K562 (cell line): ENCODE results near the gene GPRIN1. TPM values are rescaled to one million over a fixed set of nuclear protein-coding genes. Genes with fewer than 3 reads are reported as not detected.
A peak's percentile ranks its signal among the peaks of the same experiment; 100 is the strongest.

Experiments used
- ATAC-seq: fragments of 200-7000 bp; cut with Tn5 transposase; 3 replicates; pipeline ENCODE4 v1.9.1; 2020; ENCODE audit warnings: moderate library complexity
- BruUV-seq: library from RNA; stranded (reverse); fragments of 400-500 nt; replicated peaks from 2 replicates; lab custom pipeline; 2021; lab: Mats Ljungman, UMichigan
- CTCF ChIA-PET: fragments of 300-600 bp; formaldehyde crosslinking; extraction: SDS; loops from one replicate; lab custom pipeline; 2021; ENCODE audit warnings: low intra/inter-chr PET ratio; lab: Yijun Ruan, JAX
- POLR2A ChIA-PET: fragments of 300-600, 350-650 bp; sonication (Branson Sonifier 250); formaldehyde crosslinking; extraction: SDS; loops from one replicate; lab custom pipeline; 2021; ENCODE audit warnings: antibody characterized with exemption, inconsistent platforms; lab: Yijun Ruan, JAX
- DNase-seq, 4 experiments: peaks; one replicate each; pipeline versions ENCODE4 v3.0.0 to v3.0.0-alpha.2; 2011 to 2018; ENCODE audit warnings: low spot score in 3 of 4, mixed read lengths in 3 of 4; ENCODE audit errors: extremely low read depth in 1 of 4
- FAIRE-seq: peaks from 2 replicates; lab custom pipeline; 2011; peaks lifted over from hg19 to GRCh38; lab: Jason Lieb, UNC
- H2AFZ ChIP-seq: 2 replicates; pipeline ENCODE4 v1.6.0; 2011; ENCODE audit warnings: low read depth, low read length, control low read depth, inconsistent platforms
- H3K27ac ChIP-seq: fragments of 200-600 bp; 3 replicates; pipeline ENCODE4 v1.8.0; 2011; ENCODE audit warnings: low read depth, mild to moderate bottlenecking, control low read depth, inconsistent platforms, low read length, moderate library complexity, mixed read lengths; ENCODE audit errors: extremely low read depth
- H3K27me3 ChIP-seq, 2 experiments: fragments of 300-600 bp in 1 of 2; 2 replicates in 1 of 2; 3 replicates in 1 of 2; pipeline versions ENCODE4 v1.6.0 to v1.8.0; 2011; ENCODE audit warnings: inconsistent platforms in 2 of 2, low read length in 2 of 2, mild to moderate bottlenecking in 1 of 2, mixed read lengths in 1 of 2, moderate library complexity in 1 of 2; ENCODE audit not compliant: control insufficient read depth in 2 of 2, insufficient read depth in 2 of 2
- H3K36me3 ChIP-seq: fragments of 300-600 bp; 3 replicates; pipeline ENCODE4 v1.8.0; 2011; ENCODE audit warnings: mild to moderate bottlenecking, low read length, inconsistent platforms; ENCODE audit not compliant: control insufficient read depth, insufficient read depth
- H3K4me1 ChIP-seq, 2 experiments: fragments of 200-600 bp in 1 of 2; replicated peaks in 1 of 2; 2 replicates in 1 of 2; 3 replicates in 1 of 2; pipeline versions ENCODE4 v1.5.1 to v1.8.0; 2011; ENCODE audit warnings: inconsistent platforms in 2 of 2, low read length in 2 of 2, mild to moderate bottlenecking in 1 of 2, mixed read lengths in 1 of 2, moderate library complexity in 1 of 2; ENCODE audit not compliant: control insufficient read depth in 2 of 2, insufficient read depth in 2 of 2
- H3K4me2 ChIP-seq: 2 replicates; pipeline ENCODE4 v1.6.1; 2011; ENCODE audit warnings: low read length, control low read depth, inconsistent platforms, mixed read lengths; ENCODE audit not compliant: insufficient read depth
- H3K4me3 ChIP-seq: fragments of 200-600 bp; sonication (generic), shearing (Covaris generic); 2 replicates; pipeline ENCODE4 v1.5.1; 2016; ENCODE audit warnings: control low read depth, inconsistent platforms
- H3K79me2 ChIP-seq: fragments of 200-600 bp; 3 replicates; pipeline ENCODE4 v1.8.0; 2011; ENCODE audit warnings: low read length, inconsistent platforms; ENCODE audit not compliant: control insufficient read depth, insufficient read depth
- H3K9ac ChIP-seq, 2 experiments: 2 replicates each; pipeline versions ENCODE4 v1.6.0 to v1.6.1; 2011; ENCODE audit warnings: low read depth in 2 of 2, low read length in 2 of 2, control low read depth in 1 of 2, inconsistent platforms in 1 of 2, mild to moderate bottlenecking in 1 of 2, mixed read lengths in 1 of 2; ENCODE audit not compliant: insufficient read depth in 1 of 2
- H3K9me1 ChIP-seq: one replicate; pipeline ENCODE4 v1.6.0; 2011; ENCODE audit warnings: inconsistent platforms, mild to moderate bottlenecking, low read length, moderate library complexity; ENCODE audit not compliant: control insufficient read depth, insufficient read depth
- H3K9me3 ChIP-seq: replicated peaks from 2 replicates; pipeline ENCODE4 v1.5.1; 2011; ENCODE audit warnings: low read depth, low read length, inconsistent platforms; ENCODE audit not compliant: control insufficient read depth, insufficient read depth
- H4K20me1 ChIP-seq: replicated peaks from 2 replicates; pipeline ENCODE4 v1.6.1; 2011; ENCODE audit warnings: low read length, inconsistent platforms, mixed read lengths; ENCODE audit not compliant: control insufficient read depth, insufficient read depth
- ARID2 ChIP-seq: fragments of 450-650 bp; IDR thresholded peaks from 2 replicates; pipeline ENCODE4 v1.6.1; 2017; ENCODE audit warnings: antibody characterized with exemption, mild to moderate bottlenecking
- CTBP1 ChIP-seq: fragments of 450-650 bp; IDR thresholded peaks from 2 replicates; pipeline ENCODE4 v1.6.1; 2016; ENCODE audit warnings: borderline replicate concordance
- GTF2F1 ChIP-seq: IDR thresholded peaks from 2 replicates; pipeline ENCODE4 v1.6.1; 2011; ENCODE audit warnings: low read depth, low read length, improper control_type of control experiment
- HIVEP1 ChIP-seq: fragments of 250-450 bp; sonication (Bioruptor Pico); IDR thresholded peaks from 2 replicates; pipeline ENCODE4 v1.4.0; 2020; ENCODE audit warnings: mild to moderate bottlenecking
- MTA1 ChIP-seq: fragments of 450-650 bp; IDR thresholded peaks from 2 replicates; pipeline ENCODE4 v1.6.1; 2017; ENCODE audit warnings: borderline replicate concordance
- MTA3 ChIP-seq: fragments of 450-650 bp; formaldehyde crosslinking; IDR thresholded peaks from 2 replicates; pipeline ENCODE4 v1.6.1; 2017; ENCODE audit warnings: mild to moderate bottlenecking, borderline replicate concordance
- NFATC3 ChIP-seq: fragments of 450-650 bp; IDR thresholded peaks from 2 replicates; pipeline ENCODE4 v1.6.1; 2017; ENCODE audit warnings: mild to moderate bottlenecking
- NFYB ChIP-seq: IDR thresholded peaks from 2 replicates; pipeline ENCODE4 v1.6.1; 2011; ENCODE audit warnings: mild to moderate bottlenecking, moderate library complexity; ENCODE audit not compliant: insufficient read length; ENCODE audit errors: extremely low read depth
- NR4A1 ChIP-seq, 2 experiments: fragments of 250-450 bp in 1 of 2; fragments of 450-650 bp in 1 of 2; sonication (Bioruptor Pico) in 1 of 2; IDR thresholded peaks; 2 replicates each; pipeline versions ENCODE4 v1.4.0 to v1.6.1; 2016 to 2020; ENCODE audit warnings: mild to moderate bottlenecking in 2 of 2, missing compliant biosample characterization in 1 of 2, missing genetic modification characterization in 1 of 2, moderate library complexity in 1 of 2
- PHB ChIP-seq: fragments of 250-450 bp; sonication (Bioruptor Pico); IDR thresholded peaks from 2 replicates; pipeline ENCODE4 v1.5.0; 2021
- RBM17 ChIP-seq: fragments of 200-400 bp; formaldehyde crosslinking; IDR thresholded peaks from 2 replicates; pipeline ENCODE4 v1.6.1; 2017; ENCODE audit warnings: low read depth, mild to moderate bottlenecking, low read length, borderline replicate concordance
- SMARCA5 ChIP-seq: fragments of 450-650 bp; IDR thresholded peaks from 2 replicates; pipeline ENCODE4 v1.6.1; 2016
- SMARCC2 ChIP-seq: fragments of 450-650 bp; IDR thresholded peaks from 2 replicates; pipeline ENCODE4 v1.6.1; 2017; ENCODE audit warnings: antibody characterized with exemption, moderate library complexity, mild to moderate bottlenecking, low read depth
- TCF3 ChIP-seq: sonication (generic); formaldehyde crosslinking; IDR thresholded peaks from 2 replicates; pipeline ENCODE4 v1.4.0; 2020; ENCODE audit warnings: mild to moderate bottlenecking, missing genetic modification reagents
- TFAP4 ChIP-seq: sonication (generic); formaldehyde crosslinking; IDR thresholded peaks from 2 replicates; pipeline ENCODE4 v1.8.0; 2022; ENCODE audit warnings: missing genetic modification reagents, mild to moderate bottlenecking, moderate library complexity, borderline replicate concordance
- THAP12 ChIP-seq: fragments of 250-450 bp; sonication (Bioruptor Pico); IDR thresholded peaks from 2 replicates; pipeline ENCODE4 v1.9.0; 2021; ENCODE audit warnings: mild to moderate bottlenecking, inconsistent platforms
- TSC22D4 ChIP-seq: fragments of 450-650 bp; IDR thresholded peaks from 2 replicates; pipeline ENCODE4 v1.6.1; 2016; ENCODE audit warnings: missing genetic modification characterization, missing biosample characterization, control low read depth
- ZNF76 ChIP-seq: fragments of 250-450 bp; sonication (Bioruptor Pico); IDR thresholded peaks from 2 replicates; pipeline ENCODE4 v1.4.0; 2020; ENCODE audit warnings: mild to moderate bottlenecking, moderate library complexity, borderline replicate concordance
- WGBS: fragments of 100-300 bp; shearing (Covaris generic); methylation state at CpG from one replicate; pipeline ENCODE4 v1.1.6; 2016; ENCODE audit warnings: low coverage, mixed read lengths; ENCODE audit not compliant: insufficient coverage; ENCODE audit errors: missing lambda C conversion rate; 5-methylcytosine and 5-hydroxymethylcytosine counted together
- in situ Hi-C: fragments of 300-500 bp; cut with MboI; formaldehyde crosslinking; loops from 4 replicates; pipeline ENCODE4 v1.15.0; 2018; ENCODE audit warnings: inconsistent platforms, mixed read lengths
- intact Hi-C: fragments of 100-400 bp; cut with micrococcal nuclease; formaldehyde crosslinking; loops from 2 replicates; pipeline ENCODE4 v1.14.2; 2022
- polyA plus RNA-seq, 8 experiments: library from polyadenylated mRNA; depleted of rRNA in 4 of 8; stranded (reverse) in 5 of 8; unstranded in 3 of 8; fragments of >200 nt; fragmentation: Nextera tagmentation in 2 of 8; fragmentation: Illumina TruSeq in 1 of 8; extraction: Ambion mirVana in 2 of 8; extraction: Trizol in 1 of 8; gene quantifications; 2 replicates each; pipeline versions ENCODE4 v1.2.1 to v1.2.3, GENCODE V29; 2011 to 2014; ENCODE audit warnings: inconsistent platforms in 1 of 8, missing spikeins in 1 of 8
- total RNA-seq, 7 experiments: library from RNA; depleted of rRNA in 6 of 7; stranded (reverse); fragments of >200 nt in 6 of 7; fragmentation: Illumina TruSeq in 2 of 7; extraction: Trizol in 2 of 7; gene quantifications; 2 replicates each; pipeline versions ENCODE4 v1.2.1 to v1.2.3, GENCODE V29; 2011 to 2021; ENCODE audit warnings: low replicate concordance in 1 of 7

Gene GPRIN1
- total and polyA plus RNA-seq, 9 of the 15 experiments (the other 6 are each of a cell fraction or from before 2014, with no cell fraction given), result 0.15 to 11.6 (median 4.4) TPM

GRCh38 chr5:176648474-176649194 lies 38.7 kb upstream of the GPRIN1 start:
- FAIRE-seq (peak; percentile 97), ATAC-seq (peak; percentile 32), DNase-seq (peak; percentile 44 to 92 (median 66))
- 13% methylated on average over 15 of the region's 15 CpGs for WGBS
- ChIA-PET CTCF (no interaction called here), POLR2A (interaction anchor here (1.0 to 2.1 kb wide), 2 partner anchors 9 kb away, joined by 3 to 10 read pairs; no protein-coding TSS in a partner anchor)
- Histone ChIP-seq H3K9ac (peak overlapping the region; percentile 85 to 92), H3K27me3 (no peaks in the 10 kb centered on the region), H2AFZ (0 out of 2 replicates have a peak overlapping the region, but pooled peaks have one; percentile 81), H3K9me1 (peaks cover 19% of the 10 kb centered on the region), H3K4me3 (peak overlapping the region; percentile 73), H3K4me1 (peaks cover 48 to 81% of the 10 kb centered on the region in 2 experiments), H3K36me3 (peaks cover 21% of the 10 kb centered on the region; the same call in 2 of the 3 replicates), H4K20me1 (peaks cover 19% of the 10 kb centered on the region), H3K27ac (peak overlapping the region; percentile 78), H3K4me2 (peak overlapping the region; percentile 86), H3K9me3 (no peaks in the 10 kb centered on the region), H3K79me2 (peaks cover 45% of the 10 kb centered on the region)
- in situ Hi-C loops (no loop called here), intact Hi-C loops (loop anchor here (10.0 kb wide), 1 partner anchor 74 kb away; no protein-coding TSS in a partner anchor)
- BruUV-seq, result no TSS peak
- no peak for TF ChIP-seq HIVEP1 (CRISPR knock-in tag)
- TF ChIP-seq MTA3, result no peak
- no peak for TF ChIP-seq RBM17
- TF ChIP-seq ARID2, result no peak
- no peak for TF ChIP-seq GTF2F1
- TF ChIP-seq TFAP4 (CRISPR knock-in tag), result peak; percentile 58
- TF ChIP-seq ZNF76 (CRISPR knock-in tag), result no peak
- TF ChIP-seq TCF3 (CRISPR knock-in tag), result peak; percentile 95
- no peak for TF ChIP-seq MTA1
- no peak for TF ChIP-seq CTBP1
- TF ChIP-seq THAP12 (CRISPR knock-in tag), result no peak
- TF ChIP-seq NFATC3, result no peak
- peak; percentile 50 for TF ChIP-seq SMARCA5
- TF ChIP-seq NR4A1 (CRISPR knock-in tag; IDR thresholded peaks at IDR 0.05), result no peak
- no peak for TF ChIP-seq NR4A1 (tag; IDR thresholded peaks at IDR 0.05)
- no peak for TF ChIP-seq NFYB
- peak; percentile 50; the same call in 1 of the 2 replicates for TF ChIP-seq SMARCC2
- TF ChIP-seq TSC22D4 (tag), result no peak
- no peak for TF ChIP-seq PHB (CRISPR knock-in tag)
